ENCODE data around the gene P2RX6. TPM values are rescaled to one million over a fixed set of nuclear protein-coding genes. Genes with fewer than 3 reads are reported as not detected.

The P2RX6 gene
- total and polyA plus RNA-seq, 9 of the 15 experiments (the other 6 are each of a cell fraction or from before 2014, with no cell fraction given) = 0.01 to 3.9 (median 1.5) TPM; not detected in 1

GRCh38 chr22:21070690-21071615 is 56.0 kb downstream of the P2RX6 start (continued):
- TF ChIP-seq ZFP36 (IDR thresholded peaks at IDR 0.05; ENCODE audit: low read depth, low read length, partially characterized antibody) (no peak), MED1 (CRISPR knock-in tag; IDR thresholded peaks at IDR 0.05; ENCODE audit: borderline replicate concordance) (0 out of 2 replicates have a peak, but pooled peaks have one; percentile 62), NR2C2 (CRISPR knock-in tag; IDR thresholded peaks at IDR 0.05) (no peak), NR2C2 (tag; IDR thresholded peaks at IDR 0.05) (no peak), CHCHD3 (CRISPR knock-in tag; IDR thresholded peaks at IDR 0.05) (no peak), PHTF2 (CRISPR knock-in tag; IDR thresholded peaks at IDR 0.05) (no peak), ZKSCAN3 (CRISPR knock-in tag; IDR thresholded peaks at IDR 0.05) (no peak), GABPA (tag; conservative IDR thresholded peaks at IDR 0.05; ENCODE audit: low read depth) (no peak), MCM7 (IDR thresholded peaks at IDR 0.05) (0 out of 4 replicates have a peak, but pooled peaks of 1 of the 2 experiments have one; percentile 34), TOE1 (IDR thresholded peaks at IDR 0.05; ENCODE audit: borderline replicate concordance) (no peak), TOE1 (CRISPR knock-in tag; IDR thresholded peaks at IDR 0.05; ENCODE audit: borderline replicate concordance, low read depth) (0 out of 2 replicates have a peak, but pooled peaks have one; percentile 37), ASH1L (IDR thresholded peaks at IDR 0.05; ENCODE audit: borderline replicate concordance, low read depth, partially characterized antibody) (no peak), MCM3 (IDR thresholded peaks at IDR 0.05) (0 out of 2 replicates have a peak, but pooled peaks have one; percentile 45), ZNF174 (CRISPR knock-in tag; IDR thresholded peaks at IDR 0.05) (no peak), CBX3 (IDR thresholded peaks at IDR 0.05; ENCODE audit: borderline replicate concordance in 1 of 2, low read length in 2 of 2) (peak in 1 of 2 experiments; percentile 70; a peak in 1 of 3 replicates), IRF2 (CRISPR knock-in tag; IDR thresholded peaks at IDR 0.05) (0 out of 2 replicates have a peak, but pooled peaks have one; percentile 78), RAD51 (IDR thresholded peaks at IDR 0.05; ENCODE audit: borderline replicate concordance, low read depth) (no peak), ILK (tag; IDR thresholded peaks at IDR 0.05; ENCODE audit: borderline replicate concordance, low read depth) (no peak), ZNF263 (CRISPR knock-in tag; IDR thresholded peaks at IDR 0.05; ENCODE audit: borderline replicate concordance) (peak; percentile 27; the same call in 1 of the 2 replicates)
- TF ChIP-seq, protein P1, sequence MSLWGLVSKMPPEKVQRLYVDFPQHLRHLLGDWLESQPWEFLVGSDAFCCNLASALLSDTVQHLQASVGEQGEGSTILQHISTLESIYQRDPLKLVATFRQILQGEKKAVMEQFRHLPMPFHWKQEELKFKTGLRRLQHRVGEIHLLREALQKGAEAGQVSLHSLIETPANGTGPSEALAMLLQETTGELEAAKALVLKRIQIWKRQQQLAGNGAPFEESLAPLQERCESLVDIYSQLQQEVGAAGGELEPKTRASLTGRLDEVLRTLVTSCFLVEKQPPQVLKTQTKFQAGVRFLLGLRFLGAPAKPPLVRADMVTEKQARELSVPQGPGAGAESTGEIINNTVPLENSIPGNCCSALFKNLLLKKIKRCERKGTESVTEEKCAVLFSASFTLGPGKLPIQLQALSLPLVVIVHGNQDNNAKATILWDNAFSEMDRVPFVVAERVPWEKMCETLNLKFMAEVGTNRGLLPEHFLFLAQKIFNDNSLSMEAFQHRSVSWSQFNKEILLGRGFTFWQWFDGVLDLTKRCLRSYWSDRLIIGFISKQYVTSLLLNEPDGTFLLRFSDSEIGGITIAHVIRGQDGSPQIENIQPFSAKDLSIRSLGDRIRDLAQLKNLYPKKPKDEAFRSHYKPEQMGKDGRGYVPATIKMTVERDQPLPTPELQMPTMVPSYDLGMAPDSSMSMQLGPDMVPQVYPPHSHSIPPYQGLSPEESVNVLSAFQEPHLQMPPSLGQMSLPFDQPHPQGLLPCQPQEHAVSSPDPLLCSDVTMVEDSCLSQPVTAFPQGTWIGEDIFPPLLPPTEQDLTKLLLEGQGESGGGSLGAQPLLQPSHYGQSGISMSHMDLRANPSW (CRISPR knock-in tag; IDR thresholded peaks at IDR 0.05) = 0 out of 2 replicates have a peak, but pooled peaks have one; percentile 33
- TF ChIP-seq, protein P2, sequence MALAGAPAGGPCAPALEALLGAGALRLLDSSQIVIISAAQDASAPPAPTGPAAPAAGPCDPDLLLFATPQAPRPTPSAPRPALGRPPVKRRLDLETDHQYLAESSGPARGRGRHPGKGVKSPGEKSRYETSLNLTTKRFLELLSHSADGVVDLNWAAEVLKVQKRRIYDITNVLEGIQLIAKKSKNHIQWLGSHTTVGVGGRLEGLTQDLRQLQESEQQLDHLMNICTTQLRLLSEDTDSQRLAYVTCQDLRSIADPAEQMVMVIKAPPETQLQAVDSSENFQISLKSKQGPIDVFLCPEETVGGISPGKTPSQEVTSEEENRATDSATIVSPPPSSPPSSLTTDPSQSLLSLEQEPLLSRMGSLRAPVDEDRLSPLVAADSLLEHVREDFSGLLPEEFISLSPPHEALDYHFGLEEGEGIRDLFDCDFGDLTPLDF (CRISPR knock-in tag; IDR thresholded peaks at IDR 0.05) = no peak; the same call in 1 of the 2 replicates
- TF ChIP-seq, protein P3, sequence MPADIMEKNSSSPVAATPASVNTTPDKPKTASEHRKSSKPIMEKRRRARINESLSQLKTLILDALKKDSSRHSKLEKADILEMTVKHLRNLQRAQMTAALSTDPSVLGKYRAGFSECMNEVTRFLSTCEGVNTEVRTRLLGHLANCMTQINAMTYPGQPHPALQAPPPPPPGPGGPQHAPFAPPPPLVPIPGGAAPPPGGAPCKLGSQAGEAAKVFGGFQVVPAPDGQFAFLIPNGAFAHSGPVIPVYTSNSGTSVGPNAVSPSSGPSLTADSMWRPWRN (IDR thresholded peaks at IDR 0.05; ENCODE audit: low read depth) = no peak

All from K562 (cell line).